SK-MEL-5 (cell line): ENCODE results near the gene LARP4B. TPM values are rescaled to one million over a fixed set of nuclear protein-coding genes. Genes with fewer than 3 reads are reported as not detected.
A peak's percentile ranks its signal among the peaks of the same experiment; 100 is the strongest.

Source experiments
- DNase-seq: peaks from one replicate; pipeline ENCODE4 v3.0.0-alpha.2; 2016; ENCODE audit warnings: low read depth, low spot score
- in situ Hi-C: cut with HindIII; loops from 2 replicates; pipeline ENCODE4 v1.10.0; 2016; ENCODE audit warnings: low sequenced_read_pairs, high pct_unique_total_duplicates, low pct_unique_long_range_greater_than_20kb
- total RNA-seq: library from RNA; depleted of rRNA; stranded (reverse); fragments of >200 nt; shearing (Covaris generic); gene quantifications from 2 replicates; pipeline ENCODE4 v1.2.3, GENCODE V29; 2014

LARP4B gene
- total RNA-seq, 1 experiment from 2014 or later: 23.1 TPM

DNA sequence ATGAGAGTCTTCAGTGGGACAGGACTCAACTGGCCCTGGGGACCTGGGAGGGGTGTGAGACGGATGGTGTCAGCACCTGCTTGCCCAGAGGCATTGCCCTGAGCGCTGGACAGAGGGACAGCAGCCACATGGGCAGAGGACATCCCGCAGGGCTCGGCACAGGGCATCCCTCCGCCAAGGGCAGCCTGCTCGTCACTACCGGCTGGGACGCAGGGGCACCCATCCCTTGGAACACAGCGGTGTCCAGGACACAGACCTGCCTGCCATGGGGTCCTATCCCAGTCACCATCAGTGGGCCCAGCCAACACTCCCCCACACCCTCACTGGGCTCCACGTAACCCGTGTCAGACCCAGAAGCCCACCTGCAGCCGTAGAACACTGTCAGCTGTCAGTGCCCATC, 109.3 kb downstream of the LARP4B start:
- no peak for DNase-seq
- in situ Hi-C loops: no loop called here

DNA sequence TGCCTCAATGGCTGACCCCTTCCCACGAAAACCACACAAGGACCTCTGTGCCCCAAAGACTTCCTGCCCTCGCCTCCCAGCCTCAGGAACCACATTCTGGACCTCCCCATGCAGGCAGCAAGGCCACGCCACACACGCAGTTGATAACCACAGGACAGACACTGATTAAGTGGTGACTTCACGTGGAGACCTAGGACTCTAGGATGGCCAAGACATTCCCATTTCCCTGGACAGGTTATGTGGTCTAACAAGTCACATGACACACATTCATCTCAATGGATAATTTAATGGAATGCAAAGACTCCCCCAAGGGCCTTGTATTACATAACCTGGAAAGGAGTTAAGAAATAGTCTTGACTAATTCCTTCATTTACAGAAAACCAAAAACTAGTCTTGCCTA, 110.2 kb downstream of the LARP4B start:
- DNase-seq: no peak
- in situ Hi-C loops: no loop called here

DNA sequence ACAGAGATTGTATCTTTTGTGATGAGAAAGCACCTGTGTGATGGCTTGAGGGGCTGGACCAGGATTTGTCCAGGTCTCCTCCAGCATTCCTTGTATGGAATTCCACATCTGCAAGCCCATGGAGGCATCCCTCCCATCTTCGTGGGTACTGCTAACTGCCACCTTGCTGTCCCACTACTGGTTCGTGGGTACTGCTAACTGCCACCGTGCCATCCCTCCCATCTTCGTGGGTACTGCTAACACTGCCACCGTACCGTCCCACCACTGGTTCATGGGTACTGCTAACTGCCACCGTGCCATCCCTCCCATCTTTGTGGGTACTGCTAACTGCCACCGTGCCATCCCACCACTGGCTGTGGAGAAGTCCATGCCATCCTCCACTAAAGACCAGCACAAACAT, 111.7 kb downstream of the LARP4B start:
- in situ Hi-C loops: no loop called here
- no peak for DNase-seq

DNA sequence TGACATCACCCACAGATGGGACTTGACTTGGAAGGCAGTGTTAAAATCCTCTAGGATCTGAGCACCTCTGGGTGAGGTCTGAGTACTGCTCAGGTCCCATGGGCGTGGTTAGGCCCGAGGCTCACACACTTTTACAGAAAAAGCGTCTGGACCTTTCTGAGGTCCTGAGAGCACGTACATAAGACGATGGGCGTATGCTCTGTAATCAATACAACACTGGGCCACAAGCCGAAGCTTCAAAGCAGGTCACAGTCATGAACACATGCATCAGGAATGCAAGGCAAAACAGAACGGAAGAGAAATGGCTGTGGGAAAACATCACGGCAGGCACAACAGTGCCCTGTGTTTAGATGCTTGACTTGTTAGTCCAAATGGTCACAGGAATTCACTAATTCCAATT, 112.2 kb downstream of the LARP4B start:
- DNase-seq: no peak
- in situ Hi-C loops: no loop called here

DNA sequence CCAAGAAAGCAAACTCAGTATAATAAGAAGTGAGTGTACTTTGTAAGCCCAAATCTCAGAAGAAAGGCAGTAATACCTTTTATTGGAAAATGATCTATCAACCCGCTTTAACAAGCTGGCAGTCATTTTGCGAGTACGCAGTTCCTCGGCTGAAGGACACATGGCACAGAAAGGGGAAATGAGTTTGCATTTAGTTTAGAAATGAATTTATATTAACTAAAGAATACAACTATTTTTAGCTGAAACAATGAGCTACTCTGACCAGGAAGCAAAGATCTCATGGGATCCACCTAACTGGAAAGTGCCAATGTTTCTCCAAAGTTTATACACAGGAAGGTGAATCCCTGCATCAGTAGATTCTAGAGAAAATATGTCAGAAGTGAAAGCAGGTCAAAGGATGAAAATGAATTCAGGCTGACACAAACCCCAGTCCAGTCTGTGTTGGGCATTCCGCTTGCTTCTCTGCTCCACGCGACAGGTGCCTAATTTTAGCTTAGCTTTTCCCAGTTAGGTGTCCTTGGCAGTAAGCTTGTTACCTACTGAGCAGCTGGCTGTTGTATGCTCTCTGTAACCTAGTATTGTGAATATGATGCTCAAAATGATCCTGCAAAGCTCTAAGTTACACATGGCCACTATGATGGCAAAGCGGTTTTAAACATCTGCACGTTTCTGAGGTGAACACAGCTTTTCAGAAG, 112.8 kb downstream of the LARP4B start:
- in situ Hi-C loops: no loop called here
- no peak for DNase-seq

DNA sequence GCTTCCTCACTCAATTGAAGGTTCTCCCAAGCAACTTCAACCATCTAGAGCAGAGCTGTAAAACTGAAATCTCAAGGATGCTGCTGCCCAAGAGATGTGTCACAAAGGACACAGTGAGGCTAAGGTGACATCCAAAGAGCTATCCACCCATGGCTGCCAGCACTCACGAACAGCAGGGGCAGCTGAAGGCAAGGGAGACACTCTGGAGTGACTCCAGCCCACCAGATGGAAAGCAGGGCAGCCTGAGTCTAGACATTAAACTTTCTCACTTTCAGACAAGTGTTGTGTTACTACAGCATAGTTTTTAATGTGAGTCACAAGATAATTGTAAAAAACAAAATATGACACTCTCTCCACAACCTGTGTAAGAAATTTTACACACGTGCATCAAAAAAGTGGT, 113.5 kb downstream of the LARP4B start:
- in situ Hi-C loops: no loop called here
- DNase-seq: no peak

DNA sequence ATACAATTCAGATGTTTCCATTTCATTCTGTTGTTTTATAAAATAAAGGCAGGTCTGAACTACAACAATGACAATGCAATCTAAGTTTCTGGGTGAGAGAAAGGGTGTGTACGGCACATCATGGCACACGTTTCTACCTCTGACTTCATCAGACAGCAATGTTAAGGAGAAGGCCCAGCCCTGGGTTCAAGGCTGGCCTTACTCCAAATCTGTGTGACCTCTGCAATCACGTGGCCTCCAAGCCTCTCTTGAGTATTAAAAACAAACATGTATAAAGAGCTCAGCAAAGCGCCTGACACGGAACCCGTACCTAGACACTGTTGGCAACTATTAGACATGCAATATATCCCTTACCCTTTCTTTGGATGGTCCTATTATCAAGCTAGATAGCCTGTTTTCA, 114.1 kb downstream of the LARP4B start:
- no peak for DNase-seq

DNA sequence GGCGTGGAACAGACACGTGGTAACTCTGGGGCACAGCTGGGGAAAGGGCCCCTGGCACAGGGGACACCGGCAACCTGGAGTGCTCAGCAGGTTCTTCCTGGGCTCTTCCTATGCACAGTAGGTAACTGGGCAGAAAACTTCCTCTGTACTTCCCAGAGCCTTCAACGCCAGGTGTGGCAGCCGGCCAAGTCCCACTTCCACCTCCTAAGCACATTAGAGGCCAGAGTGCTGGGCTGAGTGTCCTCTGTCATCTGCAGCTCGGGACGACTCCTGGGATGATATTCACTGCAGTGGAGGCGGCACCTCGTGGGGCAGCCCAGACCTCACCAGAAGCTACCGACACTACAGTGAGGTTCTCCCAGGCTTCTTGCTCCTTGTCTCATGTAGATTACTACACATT, 114.5 kb downstream of the LARP4B start:
- no peak for DNase-seq
- in situ Hi-C loops: no loop called here

More for the DNA sequence above, 114.1 kb downstream of the LARP4B start:
- in situ Hi-C loops: no loop called here

DNA sequence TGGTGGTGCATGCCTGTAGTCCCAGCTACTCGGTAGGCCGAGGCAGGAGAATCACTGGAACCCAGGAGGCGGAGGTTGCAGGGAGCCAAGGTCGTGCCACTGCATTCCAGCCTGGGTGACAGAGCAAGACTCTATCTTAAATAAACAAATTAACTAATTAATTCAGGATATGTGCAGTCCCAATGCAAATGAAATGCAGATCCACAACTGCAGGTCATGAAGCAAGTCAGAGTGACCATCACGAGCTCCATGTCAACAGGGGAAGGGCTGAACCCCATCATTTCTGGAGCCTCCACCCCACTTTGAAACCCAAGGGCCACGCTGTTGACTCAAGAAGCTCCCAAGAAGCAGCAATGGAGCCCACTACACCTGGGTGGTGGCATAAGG, 115.4 kb downstream of the LARP4B start:
- DNase-seq: no peak
- in situ Hi-C loops: no loop called here

DNA sequence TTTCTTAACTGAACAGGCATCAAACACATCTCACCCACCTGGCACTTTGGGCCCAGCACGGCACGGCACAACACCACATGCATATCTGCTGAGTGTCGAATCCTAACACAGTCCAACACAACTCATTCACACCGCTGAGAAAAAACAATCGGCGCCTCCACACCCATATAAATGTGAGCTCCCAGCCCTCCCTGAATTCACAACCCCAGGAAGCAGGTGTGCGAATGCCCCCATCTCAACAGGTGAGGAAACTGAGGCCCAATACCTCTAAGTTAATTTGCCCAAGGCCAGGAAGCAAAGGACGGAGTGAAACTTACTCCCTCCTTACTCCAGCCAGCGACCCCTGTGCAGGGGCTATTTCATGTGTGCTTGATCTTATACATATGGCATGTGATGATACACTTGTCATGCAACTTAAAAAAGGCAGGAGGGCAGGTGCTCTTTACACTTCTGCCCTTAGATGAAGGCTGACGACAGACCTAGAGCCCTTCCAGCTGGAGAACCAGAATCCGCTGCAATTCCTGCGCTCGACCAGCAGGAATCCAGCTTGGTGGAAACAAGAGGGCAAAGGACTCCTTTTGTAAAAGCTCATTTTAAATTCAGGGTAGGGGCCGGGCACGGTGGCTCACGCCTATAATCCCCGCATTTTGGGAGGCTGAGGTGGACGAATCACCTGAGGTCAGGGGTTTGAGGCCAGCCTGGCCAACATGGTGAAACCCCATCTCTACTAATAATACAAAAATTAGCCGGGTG, 116.0 kb downstream of the LARP4B start:
- in situ Hi-C loops: no loop called here
- no peak for DNase-seq

DNA sequence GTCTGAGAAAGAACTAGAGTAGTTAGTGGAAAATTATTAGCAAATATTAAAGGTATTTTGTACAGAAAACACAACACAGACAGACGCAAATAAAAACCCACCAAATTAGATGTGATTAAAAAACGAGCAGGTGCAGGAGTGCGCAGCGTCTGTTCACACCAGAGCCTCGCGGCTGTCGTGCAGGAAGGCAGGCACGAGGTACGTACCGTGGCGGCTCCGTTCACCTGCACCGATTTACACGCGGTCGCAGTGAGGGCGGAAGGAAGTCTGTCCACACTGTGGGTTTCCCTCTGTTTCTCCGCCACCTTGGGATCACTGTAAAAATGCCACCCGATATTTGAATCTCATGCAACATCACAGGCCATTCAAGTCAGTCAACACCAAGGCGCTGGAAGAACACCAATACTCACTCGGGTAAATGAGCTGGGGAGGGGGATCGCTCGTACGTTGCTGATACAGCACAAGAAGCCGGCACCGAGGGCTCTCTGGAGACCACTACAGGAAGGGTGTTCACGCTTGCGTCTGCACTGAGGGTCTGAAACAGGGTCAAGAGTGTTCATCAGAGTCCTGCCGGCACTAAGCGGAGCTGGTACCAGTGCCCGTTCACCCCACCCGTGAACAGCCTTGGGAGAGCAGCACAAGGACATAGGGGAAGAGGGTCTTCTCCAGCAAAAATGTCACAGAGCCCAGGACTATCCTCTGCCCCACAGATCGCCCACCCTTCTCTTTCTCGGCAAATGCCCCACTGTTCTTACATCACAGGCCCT, 116.8 kb downstream of the LARP4B start:
- no peak for DNase-seq
- in situ Hi-C loops: no loop called here

DNA sequence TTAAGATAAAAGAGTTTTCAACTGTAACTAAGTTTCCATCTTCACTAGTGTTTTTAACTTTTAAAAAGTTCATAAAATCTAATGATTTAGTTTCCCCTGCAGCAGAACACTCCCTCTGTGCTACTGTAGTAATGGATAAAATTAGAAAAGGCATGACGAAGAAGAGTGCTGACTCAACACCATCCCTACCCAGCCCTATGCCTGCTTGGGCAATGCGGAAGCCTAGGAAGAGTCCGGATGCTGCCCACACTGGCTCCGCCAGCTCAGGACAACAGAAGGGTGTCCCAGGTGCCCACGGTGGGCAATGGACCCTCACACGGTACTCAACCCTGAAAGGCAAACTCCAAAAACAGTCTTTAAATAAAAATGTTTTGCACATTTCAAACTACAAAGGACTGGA, 118.2 kb downstream of the LARP4B start:
- no peak for DNase-seq
- in situ Hi-C loops: no loop called here

DNA sequence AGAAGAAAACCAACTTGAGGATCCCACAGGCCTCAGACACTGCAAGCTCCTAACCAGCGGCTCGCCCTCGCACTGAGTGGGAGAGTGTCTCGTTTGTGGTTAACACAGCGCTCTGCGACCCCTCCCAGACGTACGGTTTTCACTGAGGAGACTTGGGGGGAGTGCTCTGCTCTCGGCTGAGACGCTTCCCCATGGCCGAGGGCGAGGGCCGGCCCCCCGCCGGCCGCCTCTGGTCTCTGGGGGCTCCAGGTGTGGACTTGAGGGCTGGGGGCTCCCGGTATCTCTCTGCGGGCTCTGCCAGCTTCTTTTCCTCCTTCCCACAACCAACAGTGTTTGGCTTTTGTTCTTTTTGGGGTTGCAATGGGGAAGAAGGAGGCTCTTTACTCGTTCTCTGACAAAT, 118.7 kb downstream of the LARP4B start:
- no peak for DNase-seq
- in situ Hi-C loops: no loop called here

DNA sequence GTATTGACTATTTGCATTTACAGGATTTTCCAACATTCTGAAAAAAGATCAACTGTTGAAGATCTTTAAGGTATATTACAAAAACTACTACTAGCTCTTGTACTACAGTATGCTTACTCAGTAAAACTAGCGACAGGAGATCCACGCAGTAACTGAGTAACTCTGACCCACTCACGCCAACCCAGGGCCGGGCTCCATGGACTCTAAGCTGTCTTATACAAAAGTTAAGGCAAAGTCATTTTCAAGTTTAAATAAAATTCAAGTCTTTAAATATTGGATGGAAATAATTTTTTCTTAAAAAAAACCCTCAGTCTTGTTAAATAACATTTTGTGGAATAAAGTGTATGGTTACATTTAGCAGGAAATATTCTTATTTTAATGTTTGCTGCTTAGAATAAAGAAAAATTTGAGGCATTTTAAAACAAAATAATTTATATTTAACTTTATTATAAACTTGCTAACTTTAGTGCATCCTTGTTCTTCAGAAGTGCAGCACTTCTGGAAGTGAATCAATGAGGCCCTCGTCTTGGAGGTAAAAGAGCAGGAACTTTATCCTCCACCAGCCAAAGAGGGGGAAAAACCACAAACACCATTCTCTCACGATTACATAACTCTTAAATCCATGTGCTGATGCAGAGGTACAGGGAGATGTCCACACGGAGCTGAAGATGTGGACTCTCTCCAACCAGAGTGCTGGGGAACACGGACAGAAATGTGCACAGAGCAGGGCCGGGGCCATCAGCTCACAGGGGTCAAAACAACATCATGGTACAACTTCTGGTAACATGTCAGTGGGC, 119.9 kb downstream of the LARP4B start:
- in situ Hi-C loops: no loop called here
- no peak for DNase-seq

DNA sequence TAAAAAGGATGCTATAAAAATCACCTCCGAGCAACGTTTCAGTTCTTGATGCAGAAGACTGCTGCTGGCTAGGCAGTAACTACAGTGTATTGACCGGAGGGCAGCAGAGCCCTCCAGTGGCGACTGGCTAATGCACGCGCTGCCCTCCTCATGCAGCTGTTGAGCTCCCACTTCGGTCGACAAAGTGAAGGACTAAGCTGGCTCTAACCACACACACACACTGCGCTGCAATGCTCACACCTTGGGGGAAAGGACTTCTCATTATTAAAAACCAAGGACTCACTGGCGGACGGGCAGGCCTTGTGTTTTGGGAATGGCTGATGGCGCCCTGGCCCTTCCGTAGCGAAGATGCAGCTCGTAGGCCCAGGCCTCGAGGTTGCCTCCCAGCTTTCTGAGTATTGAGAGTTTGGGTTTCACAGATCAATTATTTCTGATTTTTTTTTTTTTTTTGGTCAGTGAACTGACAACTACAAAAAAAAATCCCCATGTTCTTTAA, 121.1 kb downstream of the LARP4B start:
- DNase-seq: peak; percentile 52
- in situ Hi-C loops: no loop called here

DNA sequence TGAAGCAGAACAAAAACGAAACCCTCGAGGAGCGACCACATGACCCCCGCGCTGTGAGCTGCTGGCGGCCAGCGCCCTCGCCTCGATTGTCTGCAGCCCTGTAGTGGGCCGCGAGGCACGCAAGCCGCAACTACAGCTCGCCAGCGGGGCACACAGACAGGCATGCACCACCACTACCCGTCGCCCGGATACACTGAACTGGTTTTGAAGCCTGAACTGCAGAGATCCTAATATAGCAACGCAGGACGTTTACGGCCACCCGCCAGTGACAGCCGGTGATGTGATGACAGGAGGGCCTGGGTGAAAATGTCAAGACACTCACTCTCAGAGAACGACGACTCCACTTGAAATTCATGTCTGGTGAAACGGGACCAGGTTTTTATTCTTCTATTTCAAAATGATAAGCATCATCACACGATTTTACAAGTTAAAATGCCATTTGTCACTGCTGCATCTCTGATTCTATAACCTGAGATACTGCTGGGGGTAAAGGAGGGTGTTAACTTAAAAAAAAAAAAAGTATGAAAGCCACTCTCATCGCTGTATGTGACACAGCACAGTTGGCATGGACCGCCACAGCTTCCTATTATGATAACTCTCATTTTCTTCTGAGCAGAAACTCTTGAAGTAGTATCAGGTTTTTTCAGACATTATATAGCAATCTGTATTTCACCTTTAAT, 121.7 kb downstream of the LARP4B start:
- no peak for DNase-seq

DNA sequence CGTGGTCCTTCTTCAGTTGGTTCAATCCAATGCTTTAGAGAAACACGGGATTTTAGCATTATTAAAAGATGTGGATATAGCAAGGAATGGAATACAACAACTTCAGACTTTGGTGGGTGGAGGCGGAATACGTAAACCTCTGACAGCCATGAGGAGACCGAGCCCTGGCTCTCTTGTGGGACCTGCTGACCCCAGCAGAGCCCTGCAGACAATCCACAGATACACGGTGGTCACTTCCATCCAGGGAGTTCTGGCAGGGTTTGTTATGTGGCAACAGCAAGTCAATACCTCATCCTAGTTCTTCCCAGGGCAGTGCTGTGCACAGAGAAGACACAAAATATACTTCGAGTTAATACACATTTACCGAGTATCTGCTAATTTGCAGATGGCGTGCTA, 123.5 kb downstream of the LARP4B start:
- in situ Hi-C loops: no loop called here
- DNase-seq: no peak

More for the DNA sequence above, 121.7 kb downstream of the LARP4B start:
- in situ Hi-C loops: no loop called here
